SH-SY5Y (cell line): ENCODE measurements around the gene KLHL11.

Experiments used
- GATA2 ChIP-seq: IDR thresholded peaks from 2 replicates; pipeline ENCODE4 v1.6.1; 2011; ENCODE audit warnings: mild to moderate bottlenecking, low read depth, low read length
- GATA3 ChIP-seq: IDR thresholded peaks from 2 replicates; pipeline ENCODE4 v1.6.1; 2011; ENCODE audit warnings: low read depth, mild to moderate bottlenecking, low read length, moderate library complexity

- TF ChIP-seq GATA2 = no peak
- no peak for TF ChIP-seq GATA3
These were observed 47.2 kb downstream of the KLHL11 start for GRCh38 chr17:41818024-41818423.
